GM19455 (cell line): Measurements from ENCODE around the gene ADCY7.

Source experiments
- ATAC-seq: cut with Tn5 transposase; IDR thresholded peaks from one replicate; pipeline ENCODE4 v1.9.1; 2021; ENCODE audit not compliant: unreplicated experiment

ADCY7 gene

DNA sequence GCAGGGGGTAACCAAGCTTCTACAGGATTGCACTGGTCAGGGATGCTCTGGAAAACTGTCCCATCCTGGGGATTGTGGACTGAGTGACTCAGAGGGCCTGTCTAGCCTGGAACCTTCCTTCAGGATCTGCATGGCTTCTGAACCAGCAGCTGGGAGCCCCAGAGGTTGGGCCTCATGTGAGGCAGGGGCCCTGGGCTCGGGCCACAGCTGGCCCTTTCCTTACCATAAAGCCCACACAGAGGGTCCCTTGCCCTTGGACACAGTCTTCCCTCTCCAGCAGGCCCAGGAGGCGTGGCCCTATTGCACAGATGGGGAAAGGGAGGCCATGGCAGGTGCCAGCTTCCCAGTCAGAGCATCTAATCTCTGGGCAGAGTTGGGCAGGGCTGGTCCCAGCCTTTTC lies 30.5 kb downstream of the ADCY7 start:
- no peak for ATAC-seq

DNA sequence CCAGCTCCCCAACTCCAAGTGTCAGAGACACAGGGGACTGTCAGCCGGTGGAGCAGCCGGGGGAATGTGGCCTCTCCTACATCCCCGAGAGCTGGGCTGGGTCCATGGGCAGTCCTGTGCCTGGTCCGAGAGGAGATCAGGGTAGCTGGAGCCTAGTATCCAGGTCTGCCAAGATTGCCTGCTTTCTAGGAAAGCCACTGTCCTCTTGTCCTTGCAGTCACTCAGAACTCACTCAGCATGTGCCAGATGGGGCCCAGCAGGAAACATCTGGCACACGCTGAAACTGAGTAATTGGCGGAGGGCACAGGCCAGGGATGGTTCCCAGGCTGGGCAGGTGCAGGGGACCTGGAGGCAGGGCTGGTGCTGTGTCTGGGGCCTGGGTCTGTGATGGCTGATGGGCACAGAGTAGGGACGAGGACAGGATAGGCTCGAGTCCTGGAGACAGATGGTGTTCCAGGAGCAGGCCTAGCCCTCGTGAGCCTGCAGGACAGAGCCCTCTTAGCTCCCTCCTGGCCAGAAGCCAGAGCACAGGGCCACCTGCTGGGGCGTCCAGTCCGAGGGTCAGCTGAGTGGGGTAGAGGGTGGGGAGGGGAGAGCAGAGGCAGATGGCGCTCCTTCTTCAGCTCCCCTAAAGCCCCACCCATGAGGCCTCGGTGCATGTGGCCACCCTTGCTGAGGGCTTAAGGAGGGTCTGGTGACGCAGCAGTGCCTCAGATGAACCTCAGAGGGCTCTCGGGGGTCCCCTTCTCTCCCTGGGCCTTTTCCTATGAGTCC lies 31.1 kb downstream of the ADCY7 start:
- ATAC-seq, result no peak

GRCh38 chr16:50298075-50298460 lies 31.7 kb downstream of the ADCY7 start:
- ATAC-seq, result no peak

DNA sequence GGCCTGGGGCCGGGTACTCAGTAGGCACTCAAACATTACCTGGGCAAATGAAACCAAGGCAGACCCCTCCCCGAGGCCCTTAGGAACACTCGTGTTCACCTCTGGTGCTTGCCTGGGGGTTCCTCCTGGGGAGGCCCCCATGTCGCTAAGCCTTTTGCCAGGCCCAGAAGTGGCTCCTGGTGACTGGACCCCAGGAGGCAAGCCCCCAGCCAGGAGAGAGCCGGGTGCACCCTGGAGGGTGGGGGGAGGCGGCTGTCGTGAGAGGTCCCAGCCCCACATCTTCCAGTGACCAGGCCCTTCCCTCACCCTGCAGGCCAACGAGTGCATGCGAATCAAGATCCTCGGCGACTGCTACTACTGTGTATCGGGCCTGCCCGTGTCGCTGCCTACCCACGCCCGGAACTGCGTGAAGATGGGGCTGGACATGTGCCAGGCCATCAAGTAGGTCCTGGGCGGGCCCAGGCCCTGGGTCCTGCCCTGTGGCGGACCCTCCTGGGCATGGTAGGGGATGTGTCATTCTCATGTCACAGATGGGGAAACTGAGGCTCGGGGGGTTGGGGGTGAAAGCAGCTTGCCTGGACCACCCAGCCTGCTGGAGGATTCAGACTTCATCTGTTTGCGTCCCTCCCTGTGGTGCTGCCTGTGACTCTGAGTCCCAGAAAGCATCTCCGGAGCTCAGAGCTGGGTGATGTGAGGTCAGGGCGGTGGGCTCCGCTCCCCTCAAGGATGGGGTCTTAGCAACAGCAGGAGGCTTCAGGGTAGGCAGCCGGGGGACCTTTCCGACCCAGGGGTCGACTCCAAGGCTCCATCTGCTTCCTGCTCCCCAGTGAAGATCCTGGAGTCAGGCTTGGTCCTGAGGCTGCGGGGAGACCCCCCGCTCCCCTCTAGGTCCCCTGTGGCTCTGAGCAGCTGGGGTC lies 32.5 kb downstream of the ADCY7 start:
- no peak for ATAC-seq

DNA sequence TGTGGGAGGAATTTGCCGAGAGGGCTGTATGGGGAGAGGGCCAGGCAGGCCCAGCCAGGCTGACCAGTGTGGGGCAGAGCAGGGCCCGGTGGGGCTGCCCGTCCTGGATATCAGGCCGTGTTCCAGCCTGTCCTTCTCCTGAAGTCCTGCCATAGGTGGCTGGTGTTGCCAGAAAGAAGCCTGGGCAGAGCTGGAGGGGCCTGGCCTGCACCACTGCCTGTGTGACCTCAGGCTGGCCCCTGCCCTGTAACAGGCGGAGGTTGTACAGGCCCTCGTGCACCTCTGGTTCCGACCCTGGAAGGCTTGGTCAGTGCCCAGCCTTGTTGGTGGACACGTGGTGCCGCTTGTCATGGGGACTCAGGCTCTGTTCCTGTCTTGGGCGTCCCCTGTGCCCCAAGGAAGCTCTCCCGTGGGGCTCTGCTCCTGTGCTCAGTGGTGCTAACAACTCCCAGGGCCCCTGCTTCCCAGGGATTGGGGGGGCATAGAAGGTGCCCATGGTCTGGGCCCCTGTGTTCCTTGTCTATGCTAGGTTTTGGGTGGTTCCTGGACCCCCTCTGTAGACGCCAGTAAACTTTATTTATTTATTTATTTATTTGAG lies 33.3 kb downstream of the ADCY7 start:
- no peak for ATAC-seq

DNA sequence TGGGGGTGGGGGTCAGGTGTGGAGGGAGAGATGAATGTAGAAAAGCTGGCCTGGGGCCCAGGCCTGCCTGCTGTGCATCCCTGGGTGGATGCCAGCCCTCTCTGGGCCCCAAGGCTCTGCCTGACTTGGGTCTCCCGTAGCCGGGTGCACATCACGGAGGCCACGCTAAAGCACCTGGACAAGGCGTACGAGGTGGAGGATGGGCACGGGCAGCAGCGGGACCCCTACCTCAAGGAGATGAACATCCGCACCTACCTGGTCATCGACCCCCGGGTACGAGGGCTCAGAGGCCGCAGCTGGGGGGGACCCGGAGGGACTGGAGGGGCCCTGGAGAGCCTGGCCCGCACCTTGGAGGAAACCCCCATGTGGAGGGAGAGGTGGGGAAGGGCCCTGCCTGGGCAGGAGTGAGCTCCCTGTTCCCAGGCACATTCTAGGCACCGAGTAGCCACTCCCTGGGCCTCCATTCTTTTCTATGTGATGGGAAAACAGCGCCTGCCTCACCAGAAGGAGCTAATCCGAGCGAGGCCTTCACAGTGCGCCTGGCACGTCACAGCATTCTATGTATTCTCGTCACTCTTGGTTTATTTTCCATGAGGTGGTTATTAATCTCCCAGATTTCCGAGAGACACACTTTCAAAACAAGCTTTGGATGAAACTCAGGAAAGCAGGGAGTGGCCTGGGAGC lies 34.7 kb downstream of the ADCY7 start:
- ATAC-seq, result no peak

- ATAC-seq, result no peak
These were observed 35.5 kb downstream of the ADCY7 start for GRCh38 chr16:50301626-50302471.

DNA sequence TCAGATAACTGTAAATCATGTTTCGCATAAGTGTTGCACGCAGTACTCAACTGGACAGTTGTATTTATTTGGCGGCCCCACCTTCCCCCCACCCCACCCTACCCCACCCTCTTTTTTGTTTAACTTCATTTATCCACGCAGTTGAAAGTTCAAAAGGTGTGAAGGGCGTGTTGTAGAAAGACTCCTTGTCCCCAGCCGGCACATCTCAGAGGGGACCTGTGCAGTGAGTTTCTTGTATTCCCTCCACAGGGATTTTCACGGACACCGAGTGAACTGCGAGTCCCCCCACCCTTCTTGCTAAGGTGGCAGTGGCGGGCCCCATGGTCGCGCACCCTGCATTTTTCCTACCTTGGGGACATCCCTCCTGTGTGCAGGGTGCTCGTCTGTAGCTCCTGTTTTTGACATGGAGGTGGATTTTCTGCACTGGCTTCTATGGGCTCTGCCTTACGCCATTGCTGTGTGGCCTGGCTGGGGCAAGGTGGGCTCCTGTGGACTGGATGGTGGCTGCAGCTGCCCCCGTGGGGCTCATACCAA lies 36.2 kb downstream of the ADCY7 start:
- no peak for ATAC-seq

GRCh38 chr16:50303041-50303604 lies 36.8 kb downstream of the ADCY7 start:
- ATAC-seq, result no peak

GRCh38 chr16:50303605-50304466 lies 37.5 kb downstream of the ADCY7 start:
- no peak for ATAC-seq

DNA sequence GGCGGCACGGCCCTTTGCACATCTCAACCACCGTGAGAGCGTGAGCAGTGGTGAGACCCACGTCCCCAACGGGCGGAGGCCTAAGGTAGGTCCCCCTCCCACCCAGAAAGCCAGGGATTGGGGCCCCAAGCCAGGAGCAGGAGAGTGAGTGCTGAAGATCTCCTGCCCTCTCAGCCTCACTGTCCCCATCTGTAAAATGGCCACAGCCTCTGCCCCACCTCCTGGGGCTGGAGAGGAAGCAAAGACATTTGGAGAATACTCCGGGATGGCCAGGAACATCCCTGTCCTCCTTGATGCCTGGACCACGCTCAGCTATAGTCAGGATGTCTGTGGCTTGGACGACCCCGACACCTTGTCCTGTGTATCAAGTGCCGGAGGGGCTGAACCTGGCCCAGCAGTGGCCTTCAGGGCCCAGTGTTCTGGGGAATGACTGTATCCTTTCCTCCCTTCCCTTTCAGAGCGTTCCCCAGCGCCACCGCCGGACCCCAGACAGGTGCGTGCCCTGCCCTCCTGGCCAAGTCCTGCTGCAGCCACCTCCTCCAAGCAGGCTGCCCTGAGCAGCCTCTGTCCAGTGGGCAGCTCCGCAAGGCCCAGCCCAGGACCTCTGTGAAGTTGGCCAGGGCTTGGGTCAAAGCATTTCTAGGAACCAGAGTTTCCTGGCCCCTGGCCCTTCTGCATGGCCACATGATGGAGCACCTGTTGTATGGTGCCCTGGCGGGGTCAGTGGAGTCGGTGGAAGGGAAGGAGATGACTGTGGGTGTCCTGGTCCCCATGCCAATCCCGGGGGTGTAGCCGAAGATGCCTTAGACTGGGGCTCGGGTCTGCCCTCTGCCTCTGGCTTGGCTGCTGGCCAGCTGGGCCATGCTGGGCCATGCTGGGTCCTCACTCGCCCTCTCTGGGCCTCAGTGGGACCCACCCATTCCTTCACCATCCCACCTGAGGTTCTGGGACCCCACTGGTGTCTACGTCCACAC lies 38.4 kb downstream of the ADCY7 start:
- ATAC-seq, result no peak

GRCh38 chr16:50305441-50306061 lies 39.2 kb downstream of the ADCY7 start:
- no peak for ATAC-seq

DNA sequence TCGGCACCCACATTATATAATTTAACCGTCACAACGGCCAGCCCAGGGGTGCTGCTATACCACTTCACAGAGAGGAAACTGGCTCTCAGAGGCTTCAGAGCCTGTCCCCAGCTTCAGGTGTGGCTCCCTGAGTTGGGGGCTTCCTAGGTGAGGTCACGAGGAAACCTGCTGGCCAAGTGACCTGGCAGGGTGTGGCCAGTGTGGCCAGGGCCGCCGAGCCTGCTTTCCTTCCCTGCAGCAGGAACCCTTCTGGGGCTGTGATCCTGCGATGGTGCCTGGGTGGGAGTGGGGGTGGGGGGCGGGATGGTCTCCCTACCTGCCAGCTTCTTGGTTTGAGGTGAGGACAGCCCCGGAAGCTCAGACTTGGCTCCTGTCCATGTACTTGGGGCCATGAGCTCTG lies 39.9 kb downstream of the ADCY7 start:
- ATAC-seq, result no peak

GRCh38 chr16:50308237-50308965 lies 42.0 kb downstream of the ADCY7 start:
- ATAC-seq, result no peak

GRCh38 chr16:50309156-50309526 lies 42.8 kb downstream of the ADCY7 start:
- ATAC-seq, result no peak

DNA sequence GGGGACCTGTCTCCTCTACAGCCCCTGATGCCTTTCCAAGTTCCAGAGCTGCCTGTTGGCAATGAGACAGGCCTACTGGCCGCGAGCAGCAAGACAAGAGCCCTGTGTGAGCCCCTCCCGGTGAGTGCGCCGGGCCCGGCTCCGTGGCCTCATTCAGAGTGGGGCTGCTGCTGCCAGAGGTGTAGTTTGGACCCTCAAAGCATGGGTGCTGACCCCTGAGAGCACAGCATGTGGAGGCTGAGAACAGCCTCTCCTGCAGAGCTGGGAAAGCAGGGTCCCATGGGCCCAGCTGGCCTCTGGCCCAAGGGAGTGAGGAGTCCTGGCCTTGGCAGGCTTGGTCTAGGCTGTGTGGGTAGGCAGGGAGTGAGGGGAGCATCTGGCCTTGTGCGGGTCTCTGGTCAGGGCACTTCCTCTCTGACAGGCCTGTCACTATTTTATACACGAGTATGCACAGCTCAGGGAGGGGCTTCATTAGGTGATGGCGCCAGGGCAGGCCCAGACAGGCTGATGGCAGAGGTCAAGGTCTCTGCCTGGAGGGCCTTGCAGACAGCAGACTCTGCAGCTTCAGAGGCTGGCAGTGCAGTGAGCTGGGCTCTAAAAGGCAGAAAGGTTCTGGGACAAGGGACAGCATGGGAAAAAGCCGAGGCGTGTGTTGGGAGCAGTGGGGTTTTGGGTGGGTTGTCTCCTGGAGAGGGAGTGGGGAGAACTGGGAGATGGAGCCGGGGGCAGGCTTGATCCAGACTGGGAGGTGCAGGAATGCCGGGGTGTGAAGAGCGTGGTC lies 43.4 kb downstream of the ADCY7 start:
- no peak for ATAC-seq
